Esophagus (tissue), 2 donors: Measurements from ENCODE around the gene MPHOSPH8. TPM values are rescaled to one million over a fixed set of nuclear protein-coding genes. Genes with fewer than 3 reads are reported as not detected.

Experiments
- H3K27ac ChIP-seq, 2 donors: one replicate each; pipeline ENCODE4 v1.5.1; 2013; ENCODE audit warnings: low read depth in 2 of 2, mild to moderate bottlenecking in 2 of 2, inconsistent platforms in 1 of 2, low read length in 1 of 2, moderate library complexity in 1 of 2
- H3K27me3 ChIP-seq, 2 donors: one replicate each; pipeline ENCODE4 v1.6.1; 2013; ENCODE audit warnings: low read length in 2 of 2, control low read depth in 1 of 2, mild to moderate bottlenecking in 1 of 2; ENCODE audit not compliant: insufficient read depth in 2 of 2, control insufficient read depth in 1 of 2
- H3K36me3 ChIP-seq, 2 donors: one replicate each; pipeline ENCODE4 v1.6.1; 2013; ENCODE audit warnings: low read length in 1 of 2; ENCODE audit not compliant: control insufficient read depth in 2 of 2, insufficient read depth in 2 of 2
- H3K4me1 ChIP-seq, 2 donors: one replicate each; pipeline ENCODE4 v1.6.1; 2013; ENCODE audit warnings: low read length in 1 of 2; ENCODE audit not compliant: control insufficient read depth in 2 of 2, insufficient read depth in 2 of 2
- H3K4me3 ChIP-seq, 2 donors: one replicate each; pipeline ENCODE4 v1.5.1; 2013; ENCODE audit warnings: low read length in 2 of 2, mild to moderate bottlenecking in 2 of 2, low read depth in 1 of 2, moderate library complexity in 1 of 2
- H3K9me3 ChIP-seq, 2 donors: one replicate each; pipeline ENCODE4 v1.6.1; 2013; ENCODE audit warnings: mild to moderate bottlenecking in 2 of 2, low read depth in 1 of 2, low read length in 1 of 2, moderate library complexity in 1 of 2; ENCODE audit not compliant: control insufficient read depth in 2 of 2, insufficient read depth in 1 of 2
- WGBS, 2 donors: extraction: QIAGEN DNeasy Blood & Tissue Kit; methylation state at CpG; one replicate each; pipeline ENCODE4 v1.1.7; 2013; 5-methylcytosine and 5-hydroxymethylcytosine counted together
- polyA plus RNA-seq, 2 donors: library from polyadenylated mRNA; stranded (reverse); fragments of 200-250 nt; gene quantifications; one replicate each; pipeline ENCODE4 v1.2.3, GENCODE V29; 2013
- donor health status: healthy with polysubstance abuse.
- donor health status: Bipolar disorder and iron deficiency.

Gene MPHOSPH8, protein sequence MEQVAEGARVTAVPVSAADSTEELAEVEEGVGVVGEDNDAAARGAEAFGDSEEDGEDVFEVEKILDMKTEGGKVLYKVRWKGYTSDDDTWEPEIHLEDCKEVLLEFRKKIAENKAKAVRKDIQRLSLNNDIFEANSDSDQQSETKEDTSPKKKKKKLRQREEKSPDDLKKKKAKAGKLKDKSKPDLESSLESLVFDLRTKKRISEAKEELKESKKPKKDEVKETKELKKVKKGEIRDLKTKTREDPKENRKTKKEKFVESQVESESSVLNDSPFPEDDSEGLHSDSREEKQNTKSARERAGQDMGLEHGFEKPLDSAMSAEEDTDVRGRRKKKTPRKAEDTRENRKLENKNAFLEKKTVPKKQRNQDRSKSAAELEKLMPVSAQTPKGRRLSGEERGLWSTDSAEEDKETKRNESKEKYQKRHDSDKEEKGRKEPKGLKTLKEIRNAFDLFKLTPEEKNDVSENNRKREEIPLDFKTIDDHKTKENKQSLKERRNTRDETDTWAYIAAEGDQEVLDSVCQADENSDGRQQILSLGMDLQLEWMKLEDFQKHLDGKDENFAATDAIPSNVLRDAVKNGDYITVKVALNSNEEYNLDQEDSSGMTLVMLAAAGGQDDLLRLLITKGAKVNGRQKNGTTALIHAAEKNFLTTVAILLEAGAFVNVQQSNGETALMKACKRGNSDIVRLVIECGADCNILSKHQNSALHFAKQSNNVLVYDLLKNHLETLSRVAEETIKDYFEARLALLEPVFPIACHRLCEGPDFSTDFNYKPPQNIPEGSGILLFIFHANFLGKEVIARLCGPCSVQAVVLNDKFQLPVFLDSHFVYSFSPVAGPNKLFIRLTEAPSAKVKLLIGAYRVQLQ
- 10 to 100 TPM; 13.1 to 21.1 TPM for polyA plus RNA-seq

DNA sequence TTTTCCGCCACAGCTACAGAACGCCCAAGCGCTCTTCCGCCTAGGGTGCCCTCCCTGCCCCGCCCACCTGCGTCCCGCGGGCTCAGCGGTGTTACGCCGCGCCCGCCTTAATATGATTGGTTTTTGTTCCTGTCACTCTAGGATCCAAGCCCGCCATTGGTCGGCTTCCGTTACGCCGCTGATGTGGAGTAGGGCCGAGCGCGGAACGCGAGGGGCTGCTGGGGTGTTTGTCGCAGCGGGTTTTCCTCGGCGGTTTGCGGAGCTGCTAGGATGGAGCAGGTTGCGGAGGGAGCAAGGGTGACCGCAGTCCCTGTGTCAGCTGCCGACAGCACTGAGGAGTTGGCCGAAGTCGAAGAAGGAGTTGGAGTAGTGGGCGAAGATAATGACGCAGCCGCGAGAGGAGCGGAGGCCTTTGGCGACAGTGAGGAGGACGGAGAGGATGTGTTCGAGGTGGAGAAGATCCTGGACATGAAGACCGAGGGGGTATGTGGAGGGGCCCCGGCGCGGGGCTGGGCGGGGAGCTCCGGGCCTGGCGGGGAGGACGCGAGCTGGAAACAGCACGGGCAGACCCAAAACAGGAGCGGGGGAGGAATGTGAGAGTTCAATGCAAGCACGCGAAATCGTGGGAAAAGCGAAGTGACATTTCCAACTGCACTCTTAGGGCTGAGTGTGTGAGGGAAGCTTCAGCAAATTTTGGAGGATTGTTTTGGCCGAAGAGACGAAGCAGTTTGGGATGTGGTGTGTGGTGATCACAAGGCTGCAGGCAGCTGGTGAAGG is at the start of gene MPHOSPH8:
Gene MPHOSPH8, plus strand, starts transcription at position 181 of the 777 bp plus-strand sequence. Its CDS starts 90 bp downstream, at position 271.
- 0% methylated on average over 58 of the region's 58 CpGs for WGBS, 2 donors
- H3K36me3 ChIP-seq, result no peaks in the 10 kb centered on the region
- H3K4me1 ChIP-seq, result no peaks in the 10 kb centered on the region

DNA sequence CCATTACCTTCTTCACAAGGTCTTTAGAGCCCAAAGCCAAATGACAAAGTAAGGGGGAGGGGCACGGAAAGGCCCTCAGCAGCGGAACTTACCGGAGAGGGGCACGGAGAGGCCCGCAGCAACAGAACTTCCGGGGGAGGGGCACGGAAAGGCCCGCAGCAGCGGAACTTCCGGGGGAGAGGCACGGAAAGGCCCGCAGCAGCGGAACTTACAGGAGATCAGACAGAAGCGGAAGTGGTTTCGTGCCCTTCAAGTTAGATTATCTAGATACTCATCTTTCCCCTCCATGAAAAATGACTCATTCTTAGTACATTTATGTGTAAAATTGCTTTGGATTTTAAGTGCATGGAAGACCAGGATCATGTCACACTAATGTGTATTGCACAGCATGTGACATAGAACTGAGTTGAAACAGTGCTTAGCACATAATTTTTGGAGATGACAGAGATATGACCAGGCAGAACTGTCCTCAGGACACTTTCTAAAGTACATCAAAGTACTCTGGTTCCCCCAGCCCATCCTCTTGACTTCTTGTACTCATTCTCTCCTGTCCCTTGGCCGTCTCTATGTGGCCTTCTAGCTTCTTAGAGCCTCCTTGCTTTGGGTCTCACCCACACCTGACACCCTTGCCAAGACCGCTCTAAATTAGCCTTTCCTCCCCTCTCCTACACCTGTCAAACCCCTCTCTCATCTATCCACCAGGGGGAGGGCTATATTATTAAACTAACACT is 46.4 kb upstream of the MPHOSPH8 start:
- no peak overlapping the region for H3K27ac ChIP-seq
- H3K4me1 ChIP-seq, result no peaks in the 10 kb centered on the region
- WGBS, 2 donors, result 27 to 47% methylated on average over 17 of the region's 17 CpGs
- no peaks in the 10 kb centered on the region for H3K36me3 ChIP-seq
- H3K9me3 ChIP-seq, result no peaks in the 10 kb centered on the region
- H3K27me3 ChIP-seq, result no peaks in the 10 kb centered on the region
- no peak overlapping the region for H3K4me3 ChIP-seq

More for the DNA sequence above, at the start of gene MPHOSPH8:
- Histone ChIP-seq H3K27ac (peak within 1 kb of the TSS; percentile 95 to 96), H3K27me3 (no peaks in the 10 kb centered on the region), H3K9me3 (no peaks in the 10 kb centered on the region), H3K4me3 (peak within 1 kb of the TSS; percentile 81 to 98)

DNA sequence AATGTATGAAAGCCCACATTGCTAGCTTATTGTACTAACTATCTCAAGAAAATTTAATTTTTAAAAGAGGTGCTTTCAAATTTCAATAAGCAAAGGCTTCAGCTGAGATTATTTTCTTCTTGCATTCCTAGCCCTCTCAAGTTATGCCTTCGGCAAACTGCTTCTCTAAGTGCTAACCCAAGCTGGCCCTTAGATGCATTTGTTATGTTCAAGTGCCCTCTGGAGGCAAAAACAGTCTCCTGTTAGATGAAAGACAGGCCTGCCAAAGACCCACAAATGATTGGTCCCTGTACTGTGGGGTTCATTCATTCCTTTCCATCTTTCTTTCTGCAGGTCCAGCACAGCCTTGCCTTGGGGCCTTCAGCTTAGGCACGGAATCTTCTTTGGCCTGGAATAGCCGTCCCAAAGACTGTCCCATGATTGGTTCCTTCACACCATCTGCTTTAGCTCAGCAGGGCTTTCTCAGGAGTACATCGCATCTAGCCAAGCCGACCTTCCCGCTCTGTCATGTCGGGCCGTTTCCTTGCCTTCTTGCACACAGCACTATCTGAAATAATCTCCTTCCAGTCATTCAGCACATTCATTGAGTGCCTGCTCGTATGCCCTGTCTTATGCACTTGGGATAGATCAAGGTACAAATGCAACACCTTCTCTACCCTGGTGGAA is 45.7 kb upstream of the MPHOSPH8 start:
- Histone ChIP-seq H3K4me1 (no peaks in the 10 kb centered on the region), H3K27me3 (no peaks in the 10 kb centered on the region), H3K4me3 (no peak overlapping the region), H3K36me3 (no peaks in the 10 kb centered on the region), H3K27ac (no peak overlapping the region), H3K9me3 (no peaks in the 10 kb centered on the region)
- 66 to 67% methylated on average over 9 of the region's 9 CpGs for WGBS, 2 donors

GRCh38 chr13:19589312-19589711 is 44.1 kb upstream of the MPHOSPH8 start:
- Histone ChIP-seq H3K27ac (no peak overlapping the region), H3K4me3 (no peak overlapping the region), H3K4me1 (no peaks in the 10 kb centered on the region), H3K27me3 (no peaks in the 10 kb centered on the region), H3K9me3 (no peaks in the 10 kb centered on the region), H3K36me3 (no peaks in the 10 kb centered on the region)
- WGBS, 2 donors, result 57 to 68% methylated on average over 2 of the region's 2 CpGs

DNA sequence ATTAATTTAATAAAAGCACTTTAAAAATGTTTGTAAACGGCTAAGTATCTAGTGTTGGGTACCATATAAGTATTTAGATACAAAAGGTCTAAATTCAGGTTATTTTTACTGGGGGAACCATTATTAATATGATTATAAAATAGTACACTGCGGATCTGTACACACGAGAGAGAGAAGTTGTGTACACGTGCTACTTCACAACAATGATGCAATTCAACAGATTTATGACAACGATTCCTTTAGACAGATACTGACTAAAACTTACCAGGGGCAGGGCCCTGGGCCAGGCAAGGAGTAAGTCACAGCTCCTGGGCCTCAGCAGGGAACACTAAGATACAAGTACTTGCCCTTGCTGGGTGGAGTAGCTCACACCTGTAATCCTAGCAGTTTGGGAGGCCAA is 43.0 kb upstream of the MPHOSPH8 start:
- Histone ChIP-seq H3K4me3 (no peak overlapping the region), H3K36me3 (no peaks in the 10 kb centered on the region), H3K27ac (no peak overlapping the region), H3K27me3 (no peaks in the 10 kb centered on the region), H3K9me3 (no peaks in the 10 kb centered on the region), H3K4me1 (no peaks in the 10 kb centered on the region)
- WGBS, 2 donors, result 83 to 87% methylated on average over 5 of the region's 5 CpGs

- H3K4me1 ChIP-seq, result no peaks in the 10 kb centered on the region
- H3K27me3 ChIP-seq, result no peaks in the 10 kb centered on the region
- H3K27ac ChIP-seq, result no peak overlapping the region
- no peaks in the 10 kb centered on the region for H3K36me3 ChIP-seq
- H3K4me3 ChIP-seq, result no peak overlapping the region
- H3K9me3 ChIP-seq, result no peaks in the 10 kb centered on the region
- WGBS, 2 donors, result 82 to 87% methylated on average over 7 of the region's 7 CpGs
Measured at GRCh38 chr13:19591864-19592263, 41.6 kb upstream of the MPHOSPH8 start.

- Histone ChIP-seq H3K27ac (no peak overlapping the region), H3K27me3 (no peaks in the 10 kb centered on the region), H3K36me3 (no peaks in the 10 kb centered on the region), H3K4me1 (no peaks in the 10 kb centered on the region), H3K9me3 (no peaks in the 10 kb centered on the region), H3K4me3 (no peak overlapping the region)
- WGBS, 2 donors, result 87 to 91% methylated on average over 1 of the region's 1 CpG
Measured at GRCh38 chr13:19592657-19593180, 40.7 kb upstream of the MPHOSPH8 start.

DNA sequence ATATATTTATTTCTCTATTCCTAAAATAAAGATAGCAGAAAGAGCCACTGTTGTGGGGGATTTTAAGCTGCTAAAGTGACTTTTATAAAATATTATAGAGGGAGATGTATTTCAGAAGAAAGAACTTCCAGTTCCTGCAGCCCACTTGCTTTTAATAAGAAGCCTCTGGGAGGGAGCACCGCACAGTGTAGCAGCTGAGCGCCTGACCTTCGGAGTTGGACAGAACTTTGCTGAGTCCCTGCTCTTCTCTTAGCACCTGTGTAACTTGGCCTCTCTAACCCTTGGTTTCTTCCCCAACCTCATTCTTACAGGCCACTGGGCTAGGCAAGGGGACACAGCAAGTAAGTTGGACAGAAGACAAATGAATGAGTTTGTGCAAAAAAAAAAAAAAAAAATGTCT is 37.4 kb upstream of the MPHOSPH8 start:
- H3K27me3 ChIP-seq, result no peaks in the 10 kb centered on the region
- H3K27ac ChIP-seq, result no peak overlapping the region
- H3K4me1 ChIP-seq, result no peaks in the 10 kb centered on the region
- no peaks in the 10 kb centered on the region for H3K36me3 ChIP-seq
- no peaks in the 10 kb centered on the region for H3K9me3 ChIP-seq
- 93 to 94% methylated on average over 3 of the region's 3 CpGs for WGBS, 2 donors
- no peak overlapping the region for H3K4me3 ChIP-seq
